ENCODE measurements around the gene POLR3K. TPM values are rescaled to one million over a fixed set of nuclear protein-coding genes. Genes with fewer than 3 reads are reported as not detected.
A peak's percentile ranks its signal among the peaks of the same experiment; 100 is the strongest.
"Not testable (repeated sequence)": the region's sequence is repeated elsewhere in the genome, so short reads cannot be mapped to it uniquely, and the experiment has no call there.

Gene POLR3K
- total RNA-seq, 2 donors from 2014 or later, result 40.6 to 44.3 TPM

DNA sequence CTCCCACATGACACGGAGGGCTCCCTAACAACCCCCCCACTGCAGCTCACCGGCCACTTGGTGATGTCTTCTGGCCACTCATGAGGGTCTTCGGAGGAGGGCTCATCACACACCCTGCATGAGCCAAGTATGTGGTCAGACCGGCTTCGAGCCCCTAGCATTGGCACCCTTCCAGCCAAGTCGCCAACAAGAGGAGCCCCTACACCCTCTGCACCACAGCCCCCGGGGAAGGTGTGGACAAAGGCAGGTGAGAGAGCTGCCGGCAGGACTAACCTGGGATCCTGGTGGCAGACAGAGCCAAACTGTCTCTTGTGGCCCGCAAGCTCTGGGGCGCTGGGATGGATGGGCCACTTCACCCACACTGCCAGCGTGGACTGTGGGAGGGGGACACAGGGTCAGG is 6.8 kb upstream of the POLR3K start:
- no peaks in the 10 kb centered on the region for H3K9me3 Mint-ChIP-seq

GRCh38 chr16:59440-60059 is 6.1 kb upstream of the POLR3K start:
- ATAC-seq (no peak), DNase-seq (ENCODE audit: low spot score in 2 of 2) (no peak)
- Mint-ChIP-seq H3K9me3 (no peaks in the 10 kb centered on the region), H3K36me3 (no peaks in the 10 kb centered on the region), H3K27ac (no peak overlapping the region)

More for the DNA sequence above, 6.8 kb upstream of the POLR3K start:
- no peak for ATAC-seq
- Mint-ChIP-seq H3K36me3 (no peaks in the 10 kb centered on the region), H3K27ac (no peak overlapping the region)
- DNase-seq (ENCODE audit: low spot score in 2 of 2), result no peak

GRCh38 chr16:58491-59439 is 5.4 kb upstream of the POLR3K start:
- Mint-ChIP-seq H3K27ac (peak overlapping the region in 1 of 2 donors; percentile 48), H3K9me3 (no peaks in the 10 kb centered on the region), H3K36me3 (no peaks in the 10 kb centered on the region)
- ATAC-seq (no peak), DNase-seq (ENCODE audit: low spot score in 2 of 2) (no peak)

DNA sequence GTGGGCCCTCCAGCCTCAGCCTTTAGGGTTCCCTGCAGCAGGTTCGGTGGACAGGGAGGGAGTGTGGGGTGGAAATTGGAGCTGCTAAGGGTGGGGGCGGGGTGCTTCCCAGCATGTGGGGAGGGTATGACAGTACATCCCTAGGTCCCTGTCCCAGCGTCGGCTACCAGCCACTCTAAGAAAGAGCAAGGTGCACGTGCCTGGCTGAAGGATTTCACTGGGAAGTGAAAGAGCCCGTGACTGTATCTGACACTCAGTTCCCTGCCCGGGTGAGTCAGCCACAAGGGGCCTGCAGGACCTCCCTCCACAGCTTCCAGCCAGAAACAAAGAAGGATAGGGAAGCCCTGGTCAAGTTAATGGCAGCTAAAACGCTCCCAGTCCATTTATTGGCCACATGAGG is 4.3 kb upstream of the POLR3K start:
- ATAC-seq (no peak), DNase-seq (ENCODE audit: low spot score in 2 of 2) (no peak)
- Mint-ChIP-seq H3K9me3 (no peaks in the 10 kb centered on the region), H3K27ac (peak overlapping the region in 1 of 2 donors; percentile 61), H3K36me3 (peaks cover 5 to 10% of the 10 kb centered on the region in 2 donors)

GRCh38 chr16:56231-56927 is 3.0 kb upstream of the POLR3K start:
- H3K27ac Mint-ChIP-seq, result no peak overlapping the region
- ATAC-seq (no peak), DNase-seq (ENCODE audit: low spot score in 2 of 2) (no peak)
- H3K36me3 Mint-ChIP-seq, result peaks cover 11% of the 10 kb centered on the region in 2 donors
- no peaks in the 10 kb centered on the region for H3K9me3 Mint-ChIP-seq

- H3K27ac Mint-ChIP-seq, result no peak overlapping the region
- DNase-seq (ENCODE audit: low spot score in 2 of 2), result no peak
- H3K9me3 Mint-ChIP-seq, result no peaks in the 10 kb centered on the region
- H3K36me3 Mint-ChIP-seq, result peaks cover 15 to 19% of the 10 kb centered on the region in 2 donors
- ATAC-seq, result no peak
Observed at GRCh38 chr16:55571-56136, 2.2 kb upstream of the POLR3K start.

- DNase-seq (ENCODE audit: low spot score in 2 of 2) (no peak), ATAC-seq (no peak)
- Mint-ChIP-seq H3K27ac (peak overlapping the region in 1 of 2 donors; percentile 87), H3K9me3 (no peaks in the 10 kb centered on the region), H3K36me3 (peaks cover 21 to 26% of the 10 kb centered on the region in 2 donors)
Observed at GRCh38 chr16:54237-54581, 801 bp upstream of the POLR3K start.

- ATAC-seq (no peak), DNase-seq (ENCODE audit: low spot score in 2 of 2) (no peak)
- Mint-ChIP-seq H3K36me3 (peaks cover 26 to 34% of the 10 kb centered on the region in 2 donors), H3K9me3 (no peaks in the 10 kb centered on the region), H3K27ac (peak overlapping the region in 1 of 2 donors; percentile 79)
Observed at GRCh38 chr16:50769-51591, 2.4 kb downstream of the POLR3K start.

DNA sequence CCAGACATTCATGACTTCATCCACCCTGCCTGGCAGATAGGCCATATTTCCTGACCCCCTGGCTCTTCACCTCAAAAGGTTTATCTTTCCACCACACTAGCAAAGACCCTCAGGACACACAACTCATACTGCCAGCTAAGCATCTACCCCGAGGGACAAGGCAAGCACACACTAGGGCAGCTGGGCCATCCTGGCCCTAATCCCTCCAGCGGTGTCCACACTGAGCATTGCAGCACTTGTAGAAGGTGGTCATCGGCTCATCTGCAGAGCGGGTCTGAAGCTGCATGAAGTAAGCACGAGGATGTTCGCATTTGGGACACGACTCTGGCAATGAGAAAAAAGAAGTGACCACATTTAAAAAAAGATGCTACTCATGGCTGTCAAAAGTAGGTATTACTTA is 6.2 kb downstream of the POLR3K start:
- ATAC-seq (no peak), DNase-seq (ENCODE audit: low spot score in 2 of 2) (peak in 1 of 2 donors; percentile 1)
- H3K9me3 Mint-ChIP-seq, result no peaks in the 10 kb centered on the region
- H3K27ac Mint-ChIP-seq, result no peak overlapping the region
- H3K36me3 Mint-ChIP-seq, result peaks cover 21 to 62% of the 10 kb centered on the region in 2 donors

GRCh38 chr16:46510-46909 is 6.9 kb downstream of the POLR3K start:
- H3K27ac Mint-ChIP-seq; DNase-seq (ENCODE audit: low spot score in 2 of 2); H3K9me3 Mint-ChIP-seq; ATAC-seq: not testable (repeated sequence)
- peaks cover 27 to 66% of the 10 kb centered on the region in 2 donors for H3K36me3 Mint-ChIP-seq

GRCh38 chr16:45454-45853 is 8.0 kb downstream of the POLR3K start:
- ATAC-seq (no peak), DNase-seq (ENCODE audit: low spot score in 2 of 2) (peak in 1 of 2 donors; percentile 1)
- H3K9me3 Mint-ChIP-seq, result no peaks in the 10 kb centered on the region
- H3K36me3 Mint-ChIP-seq, result peaks cover 20 to 55% of the 10 kb centered on the region in 2 donors
- H3K27ac Mint-ChIP-seq, result no peak overlapping the region

GRCh38 chr16:44655-45054 is 8.8 kb downstream of the POLR3K start:
- DNase-seq (ENCODE audit: low spot score in 2 of 2) (no peak), ATAC-seq (no peak)
- Mint-ChIP-seq H3K9me3 (no peaks in the 10 kb centered on the region), H3K27ac (peak overlapping the region in 1 of 2 donors; percentile 29), H3K36me3 (peaks cover 16 to 49% of the 10 kb centered on the region in 2 donors)

DNA sequence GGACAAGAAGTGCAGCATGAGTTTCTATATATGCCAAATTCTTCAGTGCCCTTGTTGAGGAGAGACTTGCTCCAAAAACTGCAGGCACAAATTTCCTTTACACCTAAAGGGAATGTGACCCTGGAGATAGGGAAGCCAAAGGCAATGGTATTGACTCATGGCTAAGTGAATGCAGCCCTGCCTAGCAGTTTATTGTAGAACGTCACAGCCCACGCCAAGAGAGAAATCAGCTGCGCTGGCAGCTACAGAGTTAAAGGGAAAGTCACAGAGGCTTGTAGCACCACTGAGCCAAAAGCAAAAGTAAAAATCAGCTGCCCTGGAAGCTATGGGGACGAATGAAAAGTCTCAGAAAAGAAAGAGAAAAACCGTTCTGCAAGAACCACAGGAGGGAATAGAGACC is 10.1 kb downstream of the POLR3K start:
- no peak for ATAC-seq
- peak in 1 of 2 donors; percentile 0 for DNase-seq (ENCODE audit: low spot score in 2 of 2)
- Mint-ChIP-seq H3K9me3 (no peaks in the 10 kb centered on the region), H3K27ac (no peak overlapping the region), H3K36me3 (peaks cover 16 to 49% of the 10 kb centered on the region in 2 donors)

GRCh38 chr16:42691-43090 is 10.7 kb downstream of the POLR3K start:
- Mint-ChIP-seq H3K36me3 (peaks cover 16 to 49% of the 10 kb centered on the region in 2 donors), H3K27ac (peak overlapping the region in 1 of 2 donors; percentile 32), H3K9me3 (no peaks in the 10 kb centered on the region)
- DNase-seq (ENCODE audit: low spot score in 2 of 2), result peak in 1 of 2 donors; percentile 1
- ATAC-seq, result no peak

DNA sequence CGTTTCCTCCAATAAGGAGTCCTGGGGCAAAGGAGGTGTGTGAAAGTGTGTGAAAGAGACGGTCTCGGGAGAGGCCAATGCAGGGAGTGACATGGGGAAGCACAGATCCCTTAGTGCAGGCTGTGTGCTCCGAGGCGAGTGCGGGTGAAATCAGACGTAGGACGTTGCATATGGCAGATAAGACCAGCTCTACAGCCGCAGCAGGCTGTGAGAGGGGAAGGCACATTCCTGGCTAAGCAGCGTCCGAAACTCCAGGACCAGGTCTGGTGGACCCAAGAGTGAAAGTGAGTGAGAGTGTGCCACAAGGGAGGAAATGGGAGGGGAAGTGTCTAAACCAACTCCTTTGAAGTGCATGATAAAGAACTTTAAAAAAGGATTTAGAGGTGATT is 11.3 kb downstream of the POLR3K start:
- ATAC-seq (no peak), DNase-seq (ENCODE audit: low spot score in 2 of 2) (no peak)
- H3K27ac Mint-ChIP-seq, result peak overlapping the region in 1 of 2 donors; percentile 89
- peaks cover 12 to 45% of the 10 kb centered on the region in 2 donors for H3K36me3 Mint-ChIP-seq
- no peaks in the 10 kb centered on the region for H3K9me3 Mint-ChIP-seq
